ENCODE results near the gene ANO6.
A peak's percentile ranks its signal among the peaks of the same experiment; 100 is the strongest.
"Not testable (repeated sequence)": the region's sequence is repeated elsewhere in the genome, so short reads cannot be mapped to it uniquely, and the experiment has no call there.

ANO6 gene

DNA sequence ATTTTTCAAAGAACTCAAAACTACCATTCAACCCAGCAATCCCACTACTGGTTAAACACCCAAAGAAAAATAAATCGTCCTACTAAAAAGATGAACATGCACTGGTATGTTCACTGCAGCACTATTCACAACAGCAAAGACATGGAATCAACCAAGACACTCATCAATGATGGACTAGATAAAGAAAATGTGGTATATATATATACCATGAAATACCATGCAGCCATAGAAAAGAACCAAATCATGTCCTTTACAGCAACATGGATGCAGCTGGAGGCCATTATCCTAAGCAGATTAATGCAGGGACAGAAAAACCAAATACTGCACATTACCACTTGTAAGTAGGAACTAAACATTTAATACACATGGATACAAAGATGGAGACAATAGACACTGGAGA is 3.8 kb upstream of the ANO6 start:
- DNase-seq, result no peak

DNA sequence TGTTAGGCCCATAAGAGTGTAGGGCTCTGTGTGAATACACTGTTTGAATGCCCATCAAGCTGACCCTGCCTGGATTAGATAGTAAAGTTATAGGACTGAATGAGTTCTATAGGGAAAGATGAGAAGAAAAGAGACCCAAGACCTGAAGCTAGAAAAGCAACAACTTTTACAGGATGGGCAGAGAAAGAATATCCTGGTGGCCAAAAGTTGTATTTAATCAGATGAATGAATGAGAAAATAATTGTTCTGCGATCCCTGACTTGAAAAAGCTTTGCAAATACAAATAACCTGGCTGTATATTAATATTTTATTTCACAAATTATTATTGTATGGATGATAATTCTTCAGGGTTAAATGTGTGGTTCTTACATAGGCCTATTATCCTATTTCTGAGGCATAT is 2.8 kb upstream of the ANO6 start:
- DNase-seq, result no peak

DNA sequence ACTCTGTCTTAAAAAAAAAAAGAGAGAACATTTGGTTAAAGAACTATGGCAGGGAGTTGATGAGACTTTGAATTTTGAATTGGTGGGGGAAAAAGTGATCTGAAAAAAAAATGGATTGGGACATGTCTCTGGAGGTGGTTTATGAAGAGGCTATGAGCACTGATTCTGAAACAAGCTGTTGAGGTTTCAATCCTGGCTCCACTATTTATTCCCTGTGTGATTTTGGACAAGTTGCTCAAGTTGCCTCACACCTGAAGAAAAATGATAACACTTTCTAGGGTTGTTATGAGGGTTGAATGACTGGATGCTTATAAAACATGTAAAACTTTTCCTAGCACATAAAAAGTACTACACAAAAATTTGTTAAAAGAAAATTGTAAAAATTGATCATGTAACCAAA is 1.8 kb upstream of the ANO6 start:
- DNase-seq, result no peak

DNA sequence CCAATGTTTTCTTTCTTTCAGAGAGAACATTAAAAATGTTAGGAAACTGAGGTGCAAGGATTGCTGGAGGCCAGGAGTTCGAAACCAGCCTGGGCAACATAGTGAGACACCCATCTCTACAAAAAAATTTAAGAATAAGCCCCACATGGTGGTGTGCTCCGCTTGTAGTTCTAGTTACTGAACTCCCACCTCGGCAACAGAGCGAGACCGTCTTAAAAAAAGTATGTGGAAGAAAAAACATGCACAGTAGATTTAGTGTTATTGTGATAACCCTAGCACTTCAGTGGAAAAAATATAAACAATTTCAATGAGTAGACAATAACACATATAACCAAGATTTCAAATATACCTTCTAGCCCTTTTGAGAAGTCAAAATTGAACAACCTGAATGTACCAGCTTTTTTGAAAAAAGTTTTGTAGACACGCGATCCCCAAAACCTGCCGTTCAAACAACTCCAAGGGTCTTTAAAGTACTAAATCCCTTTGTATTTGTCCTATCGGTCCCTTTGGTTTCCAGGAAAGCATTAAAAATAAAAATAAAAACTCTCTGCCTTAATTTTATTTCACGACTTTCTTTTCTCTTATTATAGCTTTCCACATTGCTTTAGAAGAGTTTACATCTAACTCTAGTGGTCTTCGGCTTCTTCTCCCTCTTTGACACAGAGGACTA is 1.0 kb upstream of the ANO6 start:
- no peak for DNase-seq

DNA sequence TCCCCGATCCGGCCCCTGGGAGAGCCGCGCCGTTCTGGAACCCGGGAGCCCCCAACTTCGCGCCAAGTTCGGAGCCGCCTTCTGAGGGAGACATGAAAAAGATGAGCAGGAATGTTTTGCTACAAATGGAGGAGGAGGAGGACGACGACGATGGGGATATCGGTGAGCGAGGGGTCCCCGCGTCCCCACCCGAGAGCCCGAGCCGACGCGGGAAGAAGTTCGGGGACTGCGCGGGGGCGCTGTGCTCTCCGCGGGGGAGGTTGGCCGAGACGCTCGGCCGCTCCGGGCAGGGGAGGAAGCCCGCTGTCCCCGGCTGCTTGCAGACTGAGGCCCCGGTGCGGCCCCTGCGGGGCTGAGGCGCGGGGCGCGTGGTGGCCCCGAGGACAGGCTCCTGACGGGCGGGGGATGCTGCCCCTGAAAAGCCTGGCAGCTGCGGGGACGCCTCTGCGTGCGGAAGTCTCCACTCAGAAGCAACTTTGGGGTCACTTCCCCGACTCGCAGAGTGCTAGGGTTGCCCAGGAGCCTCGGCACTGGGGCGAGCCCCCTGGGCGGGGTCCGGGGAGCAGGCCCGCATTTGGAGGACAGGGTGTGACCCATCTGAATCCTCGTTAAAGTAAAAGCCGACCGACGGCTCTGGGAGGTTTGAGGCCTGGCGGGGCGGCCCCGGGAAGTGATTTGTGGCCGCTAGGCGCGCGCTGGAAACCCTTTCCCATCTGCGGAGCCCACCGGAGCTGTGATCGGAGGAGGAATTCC is 511 bp downstream of the ANO6 start:
- no peak for DNase-seq

DNA sequence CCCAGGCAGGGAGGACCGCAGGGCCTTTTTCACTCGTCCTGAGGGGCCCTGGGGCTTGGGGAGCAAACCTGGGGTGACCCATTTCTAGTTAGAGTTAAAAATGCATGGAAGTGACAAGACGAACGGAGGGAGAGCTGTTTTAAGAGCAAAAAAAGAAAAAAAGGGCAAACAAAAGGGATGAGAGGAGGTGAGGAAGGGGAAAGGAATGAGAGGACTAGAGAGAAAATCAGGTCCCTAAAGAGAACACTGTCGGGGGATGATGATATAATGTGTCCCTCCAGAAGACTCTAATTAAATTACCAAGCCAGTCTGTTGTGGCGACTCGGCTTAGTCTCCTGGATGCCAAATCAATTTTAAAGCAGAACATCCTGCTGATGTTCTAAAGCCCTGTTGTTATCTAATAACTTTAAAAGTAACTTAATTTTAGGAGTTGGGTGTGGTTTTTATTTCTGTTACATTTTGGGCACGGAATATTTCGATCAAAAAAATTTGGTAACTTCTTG is 1.1 kb downstream of the ANO6 start:
- no peak for DNase-seq

DNA sequence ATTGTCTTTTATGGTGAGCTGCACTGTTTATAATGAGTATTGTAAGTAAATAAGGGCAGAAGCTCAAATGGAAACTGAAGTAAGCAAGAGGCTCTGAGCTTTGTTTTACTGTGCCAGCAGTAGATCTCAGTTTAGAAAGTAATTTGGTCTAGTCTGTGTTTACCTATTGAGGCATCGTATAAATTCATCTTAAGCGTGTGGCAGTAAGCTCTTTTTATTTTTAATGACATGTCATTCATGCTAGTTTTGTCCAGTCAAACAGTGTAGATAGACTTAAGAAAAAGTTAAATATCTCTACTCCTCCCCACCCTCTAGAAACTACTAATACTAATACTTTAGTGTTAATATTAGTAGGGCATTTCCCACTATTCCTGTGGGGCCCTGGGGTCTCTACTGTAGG is 2.0 kb downstream of the ANO6 start:
- no peak for DNase-seq

DNA sequence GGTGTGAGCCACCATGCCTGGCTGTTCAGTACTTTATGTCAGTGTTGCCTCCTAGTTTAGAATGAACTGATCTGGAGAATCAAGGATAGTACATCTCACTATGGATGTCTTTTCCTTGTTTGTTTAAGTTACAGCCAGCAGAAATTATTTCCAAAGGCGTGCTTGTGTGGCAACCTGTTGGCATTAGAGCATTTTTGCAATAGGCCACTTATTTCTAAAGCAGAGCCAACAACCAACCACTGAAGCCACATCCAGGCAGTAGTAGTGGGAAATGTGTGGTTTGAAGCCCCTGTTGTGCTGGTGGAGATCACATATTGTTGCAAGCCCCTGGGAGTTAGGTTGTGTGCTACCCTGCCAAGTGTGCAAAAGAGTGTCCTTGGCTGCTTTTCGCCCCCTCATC is 3.7 kb downstream of the ANO6 start:
- DNase-seq, result no peak

DNA sequence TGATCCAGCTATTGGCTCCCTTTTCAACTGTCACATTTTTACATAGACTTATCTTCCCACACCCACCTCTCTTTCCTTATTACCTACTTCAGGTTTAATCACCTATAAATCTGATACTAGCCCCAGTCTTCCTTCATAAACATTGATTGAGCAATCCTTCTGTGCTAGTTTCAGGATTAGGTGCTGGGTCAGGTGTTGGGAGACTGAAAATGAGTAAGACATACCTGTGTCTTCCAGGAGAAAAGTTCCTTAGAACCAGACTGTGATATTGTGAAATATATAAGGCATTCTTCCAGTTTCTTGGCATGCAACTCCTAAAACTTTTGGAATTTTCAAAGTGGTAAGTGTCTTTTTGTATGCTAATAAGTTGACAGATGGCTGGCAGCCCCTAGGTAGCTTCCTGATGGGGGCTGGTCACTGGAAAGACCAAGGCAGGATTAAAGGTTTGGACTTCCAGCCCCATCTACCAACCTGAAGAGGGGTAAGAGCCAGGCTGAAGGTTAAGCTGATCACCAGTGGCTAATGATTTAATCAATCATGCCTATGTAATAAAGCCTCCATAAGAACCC is 4.6 kb downstream of the ANO6 start:
- DNase-seq, result no peak

DNA sequence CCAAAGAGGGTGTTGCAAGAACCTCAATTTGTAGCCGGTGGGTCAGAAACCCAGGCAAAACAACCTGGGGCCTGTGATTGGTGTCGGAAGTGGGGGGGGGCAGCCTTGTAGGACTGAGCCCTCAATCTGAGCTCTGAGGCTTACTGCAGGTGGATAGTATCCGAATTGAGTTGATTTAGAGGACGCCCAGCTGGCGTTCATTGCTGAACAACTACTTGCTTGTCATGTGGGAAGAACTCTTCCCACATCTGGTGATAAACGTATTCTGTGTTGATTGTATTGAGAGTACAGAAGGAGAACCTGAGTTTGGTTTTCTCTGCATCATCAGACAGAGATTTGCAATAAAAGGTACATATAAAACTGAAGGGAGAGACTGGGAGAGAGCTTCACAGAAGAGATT is 5.1 kb downstream of the ANO6 start:
- no peak for DNase-seq

DNA sequence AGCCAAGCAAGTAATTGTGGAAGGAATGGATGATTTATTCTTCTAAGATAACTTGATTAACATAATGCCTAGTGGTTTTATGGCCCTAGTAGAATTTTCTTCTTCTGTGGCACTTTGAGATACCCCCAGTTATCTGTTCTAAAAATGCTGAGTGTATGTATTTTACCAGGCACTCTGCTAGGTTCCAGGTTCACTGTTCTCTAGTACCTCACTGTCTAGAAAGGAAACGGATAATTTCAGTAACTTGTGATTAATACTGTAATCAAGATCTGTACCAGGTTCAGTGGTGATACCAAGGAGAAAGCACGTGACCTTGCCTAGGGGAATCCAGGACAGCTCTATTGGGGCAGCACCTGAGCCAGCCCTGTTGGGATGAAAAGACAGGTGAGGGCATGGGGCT is 8.0 kb downstream of the ANO6 start:
- DNase-seq, result no peak

DNA sequence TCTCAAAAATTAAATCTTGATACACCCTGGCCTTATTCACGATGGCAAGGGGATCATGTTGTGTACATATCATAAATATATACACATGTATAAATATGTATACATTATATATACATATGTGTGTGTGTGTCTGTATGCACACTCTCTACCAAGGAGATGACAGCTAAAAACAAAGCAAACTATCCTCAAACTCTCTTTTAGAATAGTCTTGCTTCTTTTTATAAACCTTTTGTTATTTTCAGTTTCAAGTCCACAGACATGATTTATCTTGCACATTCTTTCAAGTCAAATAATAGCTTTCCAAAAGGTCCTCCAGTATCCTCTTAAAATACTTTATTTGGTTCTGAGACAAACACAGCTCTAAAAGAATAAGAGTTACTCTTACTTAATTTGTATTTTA is 8.4 kb downstream of the ANO6 start:
- DNase-seq, result no peak

DNA sequence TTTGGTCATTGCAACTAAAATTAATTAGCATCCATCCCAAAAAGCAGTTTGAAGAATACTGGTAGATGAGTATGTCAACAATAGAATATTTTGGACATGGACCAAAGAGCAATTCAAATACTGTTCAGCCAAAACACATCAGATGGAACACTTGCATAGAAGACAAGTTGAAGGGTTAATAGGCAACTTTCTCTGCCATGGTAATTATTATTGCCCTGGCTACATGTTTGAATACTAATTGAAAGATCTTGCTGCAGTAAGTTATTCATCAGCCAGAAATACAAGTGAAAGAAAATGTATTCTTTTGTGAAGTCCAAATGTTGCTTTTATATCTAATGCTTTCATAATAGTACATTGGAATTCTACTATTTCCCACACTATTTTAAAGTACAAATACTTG is 10.1 kb downstream of the ANO6 start:
- no peak for DNase-seq

DNA sequence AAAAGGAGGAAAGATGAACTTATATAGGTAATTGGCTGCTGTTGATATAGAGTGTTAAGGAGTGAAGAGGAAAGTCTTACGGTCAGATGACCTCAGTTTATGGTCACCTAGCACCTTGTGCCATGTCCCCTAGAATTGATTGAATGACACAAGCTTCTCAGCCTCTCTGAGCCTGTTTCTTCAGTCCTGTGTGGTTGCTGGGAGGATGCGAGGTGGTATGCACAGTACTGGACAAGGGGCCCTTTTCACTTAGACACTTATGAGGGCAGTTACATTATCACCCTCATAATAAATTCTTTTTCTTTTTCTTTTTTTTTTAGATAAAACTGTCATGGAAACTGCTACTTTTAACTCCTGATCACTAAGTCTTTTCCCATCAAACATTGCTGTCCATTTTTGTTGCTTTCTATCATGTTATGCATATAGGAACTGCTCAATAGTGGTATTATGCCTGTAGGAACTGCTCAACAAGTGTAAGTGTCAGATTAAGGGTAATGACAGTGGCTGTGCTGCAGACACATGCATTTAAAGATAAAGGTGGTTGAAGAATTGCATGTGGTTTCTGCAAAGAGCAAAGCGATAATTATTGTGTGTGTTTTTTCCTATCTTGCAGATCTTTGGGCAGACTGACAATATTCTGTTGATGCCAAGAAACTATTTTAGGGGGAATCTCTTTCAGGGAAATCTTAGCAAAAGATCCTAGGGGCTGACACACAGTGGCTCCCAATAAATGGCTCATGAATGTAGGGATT is 11.6 kb downstream of the ANO6 start:
- no peak for DNase-seq

DNA sequence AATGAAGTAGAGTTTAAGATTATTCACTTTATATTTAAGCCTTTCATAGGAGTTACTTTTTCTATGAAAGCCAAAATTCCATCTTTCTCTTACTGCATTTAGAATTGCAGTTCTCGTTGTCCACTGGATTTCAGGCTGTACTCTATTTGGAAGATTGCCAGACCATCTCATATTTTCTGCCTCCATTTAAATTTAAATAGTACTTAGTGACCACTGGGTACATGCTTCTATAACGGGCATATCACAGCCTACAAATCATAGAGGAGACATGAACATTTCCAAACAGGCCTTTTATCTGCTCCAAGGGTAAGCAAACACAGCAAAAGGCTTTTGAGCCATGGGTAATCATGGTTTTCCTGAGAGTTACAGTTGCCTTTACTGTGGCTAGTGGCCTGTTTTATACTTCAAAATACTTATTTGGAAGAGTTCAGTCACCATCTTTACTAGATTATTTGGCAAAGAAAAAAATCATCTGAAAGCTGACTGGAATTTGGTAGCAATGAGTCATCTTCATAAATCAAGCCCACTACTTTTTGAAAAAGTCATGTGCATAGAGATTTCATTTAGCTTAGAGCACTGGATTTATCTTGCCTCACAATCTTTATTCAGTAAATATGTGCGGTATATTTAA is 15.7 kb downstream of the ANO6 start:
- DNase-seq, result peak; percentile 53

DNA sequence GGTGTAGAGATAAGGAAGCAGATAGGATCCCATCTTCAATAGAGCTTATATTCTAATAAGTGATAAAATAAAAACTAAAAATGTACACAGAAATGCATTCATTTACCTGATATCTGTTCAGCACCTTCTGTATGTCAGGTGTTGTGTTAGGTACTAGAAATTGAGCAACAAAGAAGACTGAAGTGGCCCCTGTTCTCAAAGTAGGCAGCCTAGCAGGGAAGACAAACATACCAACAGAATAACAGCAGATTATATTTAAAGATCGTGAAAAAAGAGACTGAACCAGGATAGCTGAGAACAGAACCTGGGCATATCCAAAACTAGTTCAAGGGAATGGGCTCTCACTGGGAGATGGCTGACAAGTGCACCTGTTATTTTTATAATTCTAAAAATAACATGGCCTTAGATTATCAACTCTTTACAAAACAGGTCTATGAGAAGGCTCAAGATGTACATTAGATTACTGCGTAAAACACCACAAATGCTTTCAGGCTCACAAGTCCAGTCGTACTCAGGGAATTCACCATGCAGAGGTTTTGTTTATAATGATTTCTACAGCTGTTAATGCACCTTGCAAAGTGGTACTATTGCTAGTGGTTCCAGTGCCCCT is 16.4 kb downstream of the ANO6 start:
- no peak for DNase-seq

DNA sequence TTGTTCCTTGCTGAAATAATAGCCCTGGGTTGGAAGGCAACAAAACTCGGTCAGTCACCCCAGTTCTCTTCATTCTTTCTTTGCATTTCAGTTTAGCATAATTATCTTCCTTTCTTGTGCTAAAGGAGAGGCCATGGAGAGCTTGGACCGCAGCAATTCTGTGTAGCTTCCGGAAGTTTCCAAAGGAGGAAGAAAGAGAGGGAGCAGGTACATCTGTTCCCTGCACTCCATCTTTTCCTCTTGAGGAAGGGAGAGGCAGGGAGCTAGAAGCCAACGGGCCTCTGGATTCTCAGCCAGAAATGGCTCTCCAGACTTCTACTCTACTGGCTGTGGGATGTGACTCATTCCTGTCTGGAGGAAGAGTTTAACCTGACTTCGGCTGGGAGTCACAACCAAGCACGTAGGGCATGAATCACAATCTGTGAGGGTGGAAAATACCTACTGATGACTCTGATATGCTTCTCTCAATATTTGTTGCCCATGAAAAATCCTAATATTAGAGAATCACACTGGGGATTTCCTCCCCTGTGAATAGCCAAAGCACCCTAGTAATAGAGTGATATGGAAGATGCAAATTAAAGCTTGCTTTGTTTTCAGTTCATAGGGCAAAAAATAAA is 17.0 kb downstream of the ANO6 start:
- DNase-seq, result no peak

DNA sequence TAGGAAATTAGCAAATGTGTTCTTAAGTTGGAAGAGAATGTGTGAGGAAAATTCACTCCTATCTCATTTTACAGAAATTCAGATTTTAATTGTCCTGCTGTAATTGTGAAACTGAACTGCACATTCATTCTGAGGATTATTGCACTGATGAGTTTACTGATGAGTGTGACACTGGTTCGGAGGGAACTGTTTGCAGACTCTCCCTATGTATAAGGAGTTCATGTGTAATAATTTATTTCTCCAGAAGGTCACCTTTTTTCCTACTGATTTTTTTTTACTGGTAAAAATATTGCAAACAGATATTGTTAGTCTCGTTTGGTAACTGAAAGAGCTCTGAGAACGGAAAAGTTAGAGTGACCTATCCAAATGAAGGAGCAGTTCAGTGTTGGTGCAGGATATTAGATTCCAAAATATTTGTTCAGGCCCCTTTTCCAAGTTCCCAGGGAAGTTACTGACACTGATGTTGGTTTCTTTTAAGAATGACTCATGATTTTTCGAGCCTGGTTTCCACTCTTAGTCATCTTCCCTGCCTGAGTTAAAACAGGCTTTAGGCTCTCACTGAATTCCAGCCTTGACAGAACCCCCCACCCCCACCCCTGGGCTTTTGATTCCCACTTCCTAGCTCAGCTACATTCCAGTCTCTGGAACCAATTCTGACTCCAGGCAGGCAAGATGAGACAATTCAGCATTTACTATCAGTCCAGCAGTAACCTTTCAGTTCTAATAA is 18.4 kb downstream of the ANO6 start:
- no peak for DNase-seq

DNA sequence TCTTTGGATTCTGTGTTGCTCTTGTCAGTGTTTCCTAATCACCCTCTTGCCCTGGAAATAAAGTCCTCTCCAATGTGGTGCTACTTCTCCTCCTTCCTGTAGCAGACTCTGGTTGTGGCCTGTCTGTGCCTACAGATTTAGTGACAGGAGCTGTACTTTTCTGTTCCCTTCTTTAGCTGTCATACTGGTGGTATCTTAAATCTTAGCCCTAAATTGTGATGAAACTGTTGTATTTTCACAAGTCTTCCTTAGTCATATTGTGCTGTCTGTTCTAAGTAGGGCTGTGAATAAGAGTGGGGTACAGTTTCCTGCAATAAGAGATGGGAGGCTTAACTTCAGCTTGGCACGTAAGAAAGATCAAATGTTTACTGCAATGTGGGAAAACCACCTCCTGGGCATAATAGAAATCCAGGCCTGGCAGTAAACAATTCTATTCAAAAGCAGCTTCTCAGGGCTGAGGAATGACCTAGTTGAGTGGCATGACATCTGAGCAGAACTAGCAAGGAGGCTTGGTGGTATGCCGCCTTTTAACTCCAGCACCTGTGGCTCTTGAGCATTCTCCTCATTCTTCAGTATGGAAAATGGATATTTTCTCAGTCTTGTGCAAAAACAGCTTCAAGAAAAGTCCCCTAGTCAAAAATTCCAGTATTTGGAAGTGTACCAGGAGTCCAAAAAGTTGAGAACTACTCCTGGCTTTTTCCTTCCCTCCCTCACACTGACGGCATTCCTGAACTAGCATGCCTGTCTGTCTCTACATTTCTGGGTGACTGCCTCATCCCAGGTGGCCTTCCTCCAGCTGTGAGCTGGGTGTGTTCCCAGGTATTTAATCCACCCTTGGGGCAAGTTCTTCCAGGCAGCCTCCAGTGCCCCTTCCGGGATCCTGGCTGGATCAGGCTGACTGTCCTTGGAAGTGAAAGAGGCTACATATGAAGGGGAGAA is 19.5 kb downstream of the ANO6 start:
- no peak for DNase-seq

DNA sequence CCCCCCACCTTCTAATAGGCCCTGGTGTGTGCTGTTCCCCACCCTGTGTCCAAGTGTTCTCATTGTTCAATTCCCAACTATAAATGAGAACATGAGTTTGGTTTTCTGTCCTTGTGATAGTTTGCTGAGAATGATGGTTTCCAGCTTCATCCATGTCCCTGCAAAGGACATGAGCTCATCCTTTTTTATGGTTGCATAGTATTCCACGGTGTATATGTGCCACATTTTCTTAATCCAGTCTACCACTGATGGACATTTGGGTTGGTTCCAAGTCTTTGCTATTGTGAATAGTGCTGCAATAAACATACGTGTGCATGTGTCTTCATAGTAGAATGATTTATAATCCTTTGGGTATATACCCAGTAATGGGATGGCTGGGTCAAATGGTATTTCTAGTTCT is 20.5 kb downstream of the ANO6 start:
- not testable (repeated sequence) for DNase-seq
